HG03575 (cell line): ENCODE data around the gene PPBP.
"Not testable (repeated sequence)": the region's sequence is repeated elsewhere in the genome, so short reads cannot be mapped to it uniquely, and the experiment has no call there.

ENCODE experiments used
- ATAC-seq: cut with Tn5 transposase; IDR thresholded peaks from one replicate; pipeline ENCODE4 v1.9.1; 2021; ENCODE audit not compliant: unreplicated experiment, insufficient number of reproducible peaks, low FRiP score; ENCODE audit errors: extremely low read depth

Gene PPBP

GRCh38 chr4:73962724-73963123 lies 25.3 kb downstream of the PPBP start:
- no peak for ATAC-seq

- ATAC-seq = not testable (repeated sequence)
Observed at GRCh38 chr4:73959041-73959440, 28.9 kb downstream of the PPBP start.

- no peak for ATAC-seq
Observed at GRCh38 chr4:73952352-73952751, 35.6 kb downstream of the PPBP start.

- ATAC-seq = not testable (repeated sequence)
Observed at GRCh38 chr4:73950376-73950920, 37.5 kb downstream of the PPBP start.

GRCh38 chr4:73948990-73949706 lies 38.8 kb downstream of the PPBP start:
- no peak for ATAC-seq

GRCh38 chr4:73948291-73948690 lies 39.7 kb downstream of the PPBP start:
- no peak for ATAC-seq

GRCh38 chr4:73947239-73947985 lies 40.6 kb downstream of the PPBP start:
- no peak for ATAC-seq

- ATAC-seq = no peak
Observed at GRCh38 chr4:73945674-73946449, 42.1 kb downstream of the PPBP start.

GRCh38 chr4:73945140-73945539 lies 42.9 kb downstream of the PPBP start:
- no peak for ATAC-seq

GRCh38 chr4:73944061-73944875 lies 43.7 kb downstream of the PPBP start:
- no peak for ATAC-seq

- ATAC-seq = no peak
Observed at GRCh38 chr4:73943555-73943954, 44.4 kb downstream of the PPBP start.

GRCh38 chr4:73936969-73937368 lies 51.0 kb downstream of the PPBP start:
- no peak for ATAC-seq
